ENCODE measurements around the gene CNPY3. TPM values are rescaled to one million over a fixed set of nuclear protein-coding genes. Genes with fewer than 3 reads are reported as not detected.
A peak's percentile ranks its signal among the peaks of the same experiment; 100 is the strongest.

The CNPY3 gene
- total RNA-seq, 1 donor from 2014 or later: 61.3 TPM

DNA sequence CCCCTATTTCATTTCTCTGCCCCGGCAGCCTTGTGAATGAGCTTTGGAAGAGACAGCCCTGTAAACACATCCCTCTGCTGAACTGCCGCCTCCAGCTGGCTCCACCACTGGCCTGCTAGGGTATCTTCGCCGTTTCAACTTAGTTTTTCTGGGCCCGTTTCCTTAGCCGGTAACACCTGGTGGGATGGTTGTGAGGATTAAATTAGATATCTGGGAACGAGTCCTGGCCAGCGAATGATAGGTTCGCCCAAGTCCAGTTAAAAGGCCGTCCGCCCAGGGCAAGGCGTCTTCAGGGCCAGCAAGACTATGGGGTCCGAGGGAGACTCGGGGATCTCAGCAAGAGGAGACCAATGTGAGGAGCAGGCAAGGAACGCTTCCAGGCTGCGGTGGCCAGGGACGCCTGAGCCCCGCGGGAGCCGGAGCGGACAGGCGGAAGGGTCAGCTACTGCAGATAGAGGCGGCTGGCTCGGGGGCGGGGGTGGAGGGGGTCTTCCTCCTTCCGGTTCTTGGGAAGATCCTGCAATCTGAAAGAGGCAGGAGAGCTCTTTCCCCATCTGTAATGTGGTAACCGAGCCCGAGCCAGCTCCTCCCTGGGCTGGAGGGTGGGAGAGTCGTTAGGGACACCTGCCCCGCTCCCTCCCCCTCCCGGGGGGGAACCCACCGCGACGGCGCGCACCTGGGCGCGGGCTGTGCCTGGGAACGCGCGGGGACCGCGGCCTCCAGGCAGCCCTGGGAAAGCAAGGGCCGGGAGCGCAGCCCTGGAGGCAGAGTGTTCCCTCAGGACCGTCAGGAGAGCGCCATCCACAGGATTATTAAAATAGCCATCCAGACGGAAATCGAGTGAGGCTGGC is 17.9 kb upstream of the CNPY3 start:
- no peaks in the 10 kb centered on the region for H3K9me3 Mint-ChIP-seq
- peak overlapping the region; percentile 69 for H3K4me3 Mint-ChIP-seq
- TF ChIP-seq, protein P1, sequence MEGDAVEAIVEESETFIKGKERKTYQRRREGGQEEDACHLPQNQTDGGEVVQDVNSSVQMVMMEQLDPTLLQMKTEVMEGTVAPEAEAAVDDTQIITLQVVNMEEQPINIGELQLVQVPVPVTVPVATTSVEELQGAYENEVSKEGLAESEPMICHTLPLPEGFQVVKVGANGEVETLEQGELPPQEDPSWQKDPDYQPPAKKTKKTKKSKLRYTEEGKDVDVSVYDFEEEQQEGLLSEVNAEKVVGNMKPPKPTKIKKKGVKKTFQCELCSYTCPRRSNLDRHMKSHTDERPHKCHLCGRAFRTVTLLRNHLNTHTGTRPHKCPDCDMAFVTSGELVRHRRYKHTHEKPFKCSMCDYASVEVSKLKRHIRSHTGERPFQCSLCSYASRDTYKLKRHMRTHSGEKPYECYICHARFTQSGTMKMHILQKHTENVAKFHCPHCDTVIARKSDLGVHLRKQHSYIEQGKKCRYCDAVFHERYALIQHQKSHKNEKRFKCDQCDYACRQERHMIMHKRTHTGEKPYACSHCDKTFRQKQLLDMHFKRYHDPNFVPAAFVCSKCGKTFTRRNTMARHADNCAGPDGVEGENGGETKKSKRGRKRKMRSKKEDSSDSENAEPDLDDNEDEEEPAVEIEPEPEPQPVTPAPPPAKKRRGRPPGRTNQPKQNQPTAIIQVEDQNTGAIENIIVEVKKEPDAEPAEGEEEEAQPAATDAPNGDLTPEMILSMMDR (conservative IDR thresholded peaks at IDR 0.05): no peak
- H3K4me1 Mint-ChIP-seq: peaks cover 5% of the 10 kb centered on the region
- DNase-seq (ENCODE audit: low read depth, low spot score): peak; percentile 31
- no peaks in the 10 kb centered on the region for H3K27me3 Mint-ChIP-seq (ENCODE audit: low read depth)
- H3K27ac Mint-ChIP-seq (ENCODE audit: unreplicated experiment): peak overlapping the region; percentile 52
- H3K36me3 Mint-ChIP-seq (ENCODE audit: low read depth): no peaks in the 10 kb centered on the region

DNA sequence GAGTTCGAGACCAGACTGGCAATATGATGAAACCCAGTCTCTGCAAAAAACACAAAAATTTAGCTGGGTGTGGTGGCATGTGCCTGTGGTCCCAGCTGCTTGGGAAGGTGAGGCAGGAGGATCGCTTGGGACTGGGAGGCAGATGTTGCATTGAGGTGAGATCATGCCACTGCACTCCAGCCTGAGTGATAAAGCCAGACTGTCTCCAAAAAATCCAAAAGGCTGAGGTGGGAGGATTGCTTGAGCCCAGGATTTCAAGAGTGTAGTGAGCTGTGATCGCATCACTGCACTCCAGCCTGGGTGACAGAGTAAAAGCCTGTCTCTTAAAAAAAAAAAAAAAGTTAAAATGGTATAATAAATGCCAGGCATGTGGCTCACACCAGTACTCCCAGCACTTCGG is 14.7 kb upstream of the CNPY3 start:
- H3K36me3 Mint-ChIP-seq (ENCODE audit: low read depth): no peaks in the 10 kb centered on the region
- no peaks in the 10 kb centered on the region for H3K27me3 Mint-ChIP-seq (ENCODE audit: low read depth)
- no peaks in the 10 kb centered on the region for H3K9me3 Mint-ChIP-seq
- TF ChIP-seq, protein P1 (conservative IDR thresholded peaks at IDR 0.05): no peak
- H3K4me3 Mint-ChIP-seq: no peak overlapping the region
- H3K4me1 Mint-ChIP-seq: peaks cover 5% of the 10 kb centered on the region
- DNase-seq (ENCODE audit: low read depth, low spot score): no peak
- peak overlapping the region; percentile 89 for H3K27ac Mint-ChIP-seq (ENCODE audit: unreplicated experiment)

DNA sequence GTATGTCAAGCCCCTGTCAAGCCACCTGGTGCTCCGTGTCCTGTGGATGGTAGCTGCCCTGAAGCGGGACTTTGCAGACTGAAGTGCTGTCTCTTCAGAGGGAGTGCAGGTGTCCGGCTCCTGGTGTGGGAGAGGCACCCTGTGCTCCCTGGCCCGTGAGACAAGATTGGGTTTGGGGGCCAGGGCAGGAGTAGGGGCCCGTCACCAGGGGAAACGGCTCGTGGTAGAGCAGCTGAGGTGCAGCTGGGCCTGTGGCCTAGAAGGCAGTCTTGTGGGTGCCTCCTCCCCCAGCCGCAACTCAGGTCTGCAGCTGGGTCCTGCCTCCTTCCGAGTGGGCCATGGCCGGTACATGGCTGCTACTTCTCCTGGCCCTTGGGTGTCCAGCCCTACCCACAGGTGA is 13.5 kb upstream of the CNPY3 start, which contains the start of gene PTCRA:
PTCRA (plus strand) TSS at position 322 of the 400 bp plus-strand sequence; CDS start at position 339, 17 bp downstream.
- Mint-ChIP-seq H3K4me3 (no peak within 1 kb of the TSS), H3K27ac (ENCODE audit: unreplicated experiment) (no peak within 1 kb of the TSS), H3K4me1 (peaks cover 5% of the 10 kb centered on the region), H3K9me3 (no peaks in the 10 kb centered on the region), H3K36me3 (ENCODE audit: low read depth) (no peaks in the 10 kb centered on the region), H3K27me3 (ENCODE audit: low read depth) (no peaks in the 10 kb centered on the region)
- TF ChIP-seq, protein P1 (conservative IDR thresholded peaks at IDR 0.05): no peak
- no peak for DNase-seq (ENCODE audit: low read depth, low spot score)

DNA sequence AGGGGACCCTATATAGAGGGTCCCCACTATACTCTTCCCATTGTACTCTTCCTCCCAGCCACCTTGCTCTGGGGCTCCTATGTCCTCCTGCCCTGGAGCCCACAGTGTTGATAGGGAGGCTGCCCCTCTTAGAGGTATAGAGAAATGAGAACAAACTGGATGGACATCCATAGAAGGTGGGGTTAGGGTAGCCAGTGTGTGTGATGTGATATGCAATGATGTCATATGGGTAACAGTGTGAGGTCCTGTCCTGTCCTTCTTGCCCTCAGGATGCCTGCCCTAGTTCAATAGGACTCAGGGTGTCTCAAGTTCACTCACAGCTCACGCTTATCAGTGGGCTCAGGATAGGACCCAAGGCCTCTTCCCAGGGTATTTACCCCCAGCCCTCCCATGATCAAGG is 13.0 kb upstream of the CNPY3 start:
- TF ChIP-seq, protein P1 (conservative IDR thresholded peaks at IDR 0.05): no peak
- Mint-ChIP-seq H3K4me3 (no peak overlapping the region), H3K9me3 (no peaks in the 10 kb centered on the region), H3K4me1 (peaks cover 1% of the 10 kb centered on the region), H3K27ac (ENCODE audit: unreplicated experiment) (no peak overlapping the region), H3K36me3 (ENCODE audit: low read depth) (no peaks in the 10 kb centered on the region), H3K27me3 (ENCODE audit: low read depth) (no peaks in the 10 kb centered on the region)
- DNase-seq (ENCODE audit: low read depth, low spot score): no peak

DNA sequence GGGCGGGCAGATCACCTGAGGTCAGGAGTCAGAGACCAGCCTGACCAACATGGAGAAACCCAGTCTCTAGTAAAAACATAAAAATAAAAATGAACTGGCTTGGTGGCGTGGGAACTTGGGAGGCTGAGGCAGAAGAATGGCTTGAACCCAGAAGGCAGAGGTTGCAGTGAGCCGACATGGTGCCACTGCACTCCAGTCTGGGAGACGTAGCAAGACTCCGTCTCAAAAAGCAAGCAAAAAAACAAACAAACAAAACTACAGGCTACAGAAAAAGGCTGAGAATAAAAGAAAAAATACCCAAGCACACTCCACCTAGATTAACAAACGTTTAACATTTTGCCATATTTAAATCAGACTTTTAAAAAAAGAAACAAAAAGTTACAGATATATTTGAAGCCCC is 7.5 kb upstream of the CNPY3 start:
- Mint-ChIP-seq H3K4me3 (no peak overlapping the region), H3K27me3 (ENCODE audit: low read depth) (no peaks in the 10 kb centered on the region), H3K4me1 (no peaks in the 10 kb centered on the region), H3K36me3 (ENCODE audit: low read depth) (no peaks in the 10 kb centered on the region), H3K9me3 (no peaks in the 10 kb centered on the region), H3K27ac (ENCODE audit: unreplicated experiment) (no peak overlapping the region)
- TF ChIP-seq, protein P1 (conservative IDR thresholded peaks at IDR 0.05): no peak
- no peak for DNase-seq (ENCODE audit: low read depth, low spot score)
